GM18873 (cell line): ENCODE data around the gene SPATA33.

Experiments
- ATAC-seq: cut with Tn5 transposase; IDR thresholded peaks from one replicate; pipeline ENCODE4 v1.9.1; 2021; ENCODE audit warnings: mild to moderate bottlenecking, moderate library complexity, moderate number of reproducible peaks; ENCODE audit not compliant: unreplicated experiment, low FRiP score

Gene SPATA33

GRCh38 chr16:89705006-89705405 lies 47.4 kb downstream of the SPATA33 start:
- no peak for ATAC-seq

- no peak for ATAC-seq
Measured at GRCh38 chr16:89706518-89707260, 49.1 kb downstream of the SPATA33 start.

DNA sequence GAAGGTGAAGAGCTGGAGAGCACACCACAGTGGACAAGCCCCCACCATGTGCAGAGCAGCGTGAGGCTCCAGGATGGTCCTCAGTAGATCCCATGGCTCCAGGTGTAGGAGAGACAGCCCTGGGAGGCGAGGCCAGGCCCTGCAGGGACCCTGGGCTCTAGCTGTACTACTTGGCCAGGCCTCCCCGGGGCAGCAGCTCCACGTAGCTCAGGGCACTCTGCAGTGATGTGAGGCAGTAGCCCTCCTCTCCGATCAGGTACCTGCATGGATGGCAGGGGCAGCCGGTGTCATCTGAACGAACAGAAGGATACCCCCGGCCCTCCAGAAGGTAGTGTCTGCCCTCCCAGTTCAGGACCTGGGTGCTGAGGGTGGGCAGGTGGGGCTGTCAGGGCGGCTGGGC lies 50.1 kb downstream of the SPATA33 start:
- no peak for ATAC-seq

GRCh38 chr16:89708481-89708931 lies 50.9 kb downstream of the SPATA33 start:
- no peak for ATAC-seq

DNA sequence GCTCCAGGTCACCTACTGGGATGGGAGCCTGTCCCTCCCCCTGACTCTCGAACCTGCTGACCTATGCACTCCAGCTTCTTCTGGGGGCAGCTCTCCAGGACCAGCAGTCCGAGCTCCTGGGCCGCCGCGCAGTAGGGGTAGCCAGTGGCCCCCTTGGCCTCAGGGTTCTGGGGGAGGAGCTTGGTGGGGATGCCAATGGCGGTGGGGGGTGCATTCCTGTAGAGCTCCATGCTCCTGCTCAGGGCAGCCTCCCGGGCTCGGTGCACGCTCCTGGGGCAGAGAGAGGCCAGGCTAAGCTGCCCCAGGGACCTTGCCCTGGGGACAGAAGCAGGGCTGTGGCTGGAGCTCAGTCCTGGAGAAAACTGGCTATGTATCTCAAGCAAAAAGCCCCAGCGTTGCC lies 51.5 kb downstream of the SPATA33 start:
- no peak for ATAC-seq

GRCh38 chr16:89709716-89710432 lies 52.2 kb downstream of the SPATA33 start:
- ATAC-seq = no peak

DNA sequence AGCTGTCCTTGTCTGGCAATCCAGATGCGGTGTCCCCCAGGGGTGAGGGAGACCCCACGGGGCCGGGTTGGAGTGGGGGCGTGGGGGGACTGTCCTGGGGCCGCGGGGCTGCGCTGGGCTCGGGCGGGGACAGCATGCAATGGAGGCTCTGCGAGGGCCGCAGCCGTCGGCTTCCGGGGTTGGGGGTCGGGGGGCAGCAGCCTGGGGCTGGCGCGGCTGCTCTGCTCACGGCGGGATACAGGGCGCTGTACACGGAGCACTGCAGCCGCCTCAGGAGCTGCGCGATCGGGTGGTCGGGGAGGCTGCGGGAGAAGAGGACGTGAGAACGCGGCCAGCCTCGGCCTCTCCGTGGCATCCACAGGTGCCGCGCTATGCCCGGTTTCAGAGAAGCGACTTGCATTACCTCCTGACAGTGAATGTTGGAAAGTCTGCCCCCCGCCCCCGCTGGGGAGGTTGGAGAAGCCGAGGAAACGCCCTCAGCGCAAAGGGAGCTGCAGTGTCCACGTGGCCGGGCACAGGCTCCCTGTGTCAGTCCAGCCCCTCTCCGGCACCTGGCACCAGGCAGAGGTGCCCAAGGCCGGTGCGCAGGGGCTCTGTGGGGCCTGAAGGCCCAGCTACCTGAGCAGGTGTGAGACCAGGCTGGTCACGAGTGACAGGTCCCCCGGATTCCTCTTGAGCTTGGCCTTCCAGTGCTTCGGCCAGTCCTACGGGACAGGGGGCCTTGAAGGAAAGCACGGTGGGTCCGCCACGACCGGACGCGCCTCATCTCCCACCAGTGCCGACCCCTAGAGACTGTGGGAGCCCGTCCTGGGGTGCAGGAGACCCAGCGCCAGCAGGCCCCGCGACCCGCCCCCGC lies 53.3 kb downstream of the SPATA33 start:
- ATAC-seq = no peak

GRCh38 chr16:89711601-89712273 lies 54.1 kb downstream of the SPATA33 start:
- no peak for ATAC-seq

- ATAC-seq = no peak
Measured at GRCh38 chr16:89712274-89712781, 54.7 kb downstream of the SPATA33 start.

- no peak for ATAC-seq
Measured at GRCh38 chr16:89716493-89716892, 58.9 kb downstream of the SPATA33 start.

DNA sequence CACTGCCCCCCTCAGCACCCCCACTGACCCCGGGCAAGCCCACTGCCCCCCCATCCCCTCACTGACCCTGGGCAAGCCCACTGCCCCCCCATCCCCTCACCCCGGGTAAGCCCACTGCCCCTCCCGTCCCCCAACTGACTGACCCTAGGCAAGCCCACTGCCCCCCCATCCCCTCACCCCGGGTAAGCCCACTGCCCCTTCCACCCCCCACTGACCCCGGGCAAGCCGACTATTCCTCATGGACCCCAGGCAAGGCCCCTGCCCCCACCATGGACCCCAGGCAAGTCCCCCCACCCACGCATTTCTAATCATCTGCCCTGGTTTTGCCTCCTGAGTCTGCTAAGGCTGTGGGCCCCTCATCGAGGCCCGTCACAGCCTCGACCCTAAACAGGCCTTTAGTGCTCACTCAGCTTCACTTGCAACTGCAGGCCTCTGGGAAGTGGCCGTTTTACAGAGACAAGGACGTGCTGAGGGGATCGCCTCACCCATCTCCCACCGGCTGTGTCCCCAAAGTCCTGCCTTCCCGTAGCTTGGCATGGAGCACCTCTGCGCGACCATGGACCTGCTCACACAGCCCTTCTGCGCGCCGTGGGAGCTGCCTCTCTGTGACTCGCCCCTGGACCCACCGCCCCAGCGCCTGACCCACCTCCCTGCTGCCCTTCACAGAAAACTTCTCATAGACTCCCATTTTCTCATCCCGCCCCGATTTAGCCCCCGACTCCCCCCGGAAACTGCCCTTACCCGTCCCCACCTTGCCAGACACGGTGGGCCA lies 59.5 kb downstream of the SPATA33 start:
- no peak for ATAC-seq

DNA sequence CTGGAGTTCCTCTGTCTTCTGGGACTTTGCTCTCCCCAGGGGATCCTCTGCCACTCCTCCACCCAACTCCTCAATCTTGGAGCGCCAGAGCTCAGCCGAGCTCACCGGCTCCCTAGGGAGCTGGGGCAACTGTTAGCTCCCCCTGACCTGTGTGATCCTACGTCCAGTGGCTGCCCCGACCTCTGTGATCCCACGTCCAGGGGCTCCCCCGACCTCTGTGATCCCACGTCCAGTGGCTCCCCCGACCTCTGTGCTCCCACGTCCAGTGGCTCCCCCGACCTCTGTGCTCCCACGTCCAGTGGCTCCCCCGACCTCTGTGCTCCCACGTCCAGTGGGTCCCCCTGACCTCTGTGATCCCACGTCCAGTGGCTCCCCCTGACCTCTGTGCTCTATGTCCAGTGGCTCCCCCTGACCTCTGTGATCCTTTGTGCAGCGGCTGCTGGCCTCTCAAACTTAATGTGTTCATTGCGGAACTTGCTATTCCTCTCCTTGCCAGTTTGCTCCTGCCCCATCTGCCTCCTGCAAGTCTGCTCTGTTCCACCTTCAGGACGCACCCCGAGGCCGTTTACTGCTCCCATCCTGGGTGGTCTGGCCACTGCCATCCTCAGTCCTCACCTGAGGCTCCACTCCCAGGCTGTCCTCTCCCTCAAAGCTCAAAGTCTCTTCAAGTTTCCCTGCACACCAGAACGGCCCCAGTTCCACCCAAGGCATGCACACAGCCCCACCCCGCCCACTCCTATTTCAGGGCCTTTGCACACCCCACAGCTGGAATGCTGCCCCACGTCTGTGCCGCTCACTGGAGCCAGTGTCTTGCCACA lies 60.3 kb downstream of the SPATA33 start:
- no peak for ATAC-seq
